ENCODE results near the gene EPHA5. TPM values are rescaled to one million over a fixed set of nuclear protein-coding genes. Genes with fewer than 3 reads are reported as not detected.

EPHA5 gene
- total RNA-seq, 1 experiment from 2014 or later, result 0.04 TPM

GRCh38 chr4:65498606-65499005 lies 171.7 kb downstream of the EPHA5 start:
- POLR2A ChIA-PET, result no interaction called here
- no peaks in the 10 kb centered on the region for H3K36me3 Mint-ChIP-seq
- TF ChIP-seq ZNF317 (CRISPR knock-in tag; IDR thresholded peaks at IDR 0.05; ENCODE audit: borderline replicate concordance, low read depth), result no peak
- no peak for TF ChIP-seq RELA (CRISPR knock-in tag; IDR thresholded peaks at IDR 0.05; ENCODE audit: borderline replicate concordance)
- TF ChIP-seq E2F5 (CRISPR knock-in tag; IDR thresholded peaks at IDR 0.05), result no peak
- TF ChIP-seq, protein P1, sequence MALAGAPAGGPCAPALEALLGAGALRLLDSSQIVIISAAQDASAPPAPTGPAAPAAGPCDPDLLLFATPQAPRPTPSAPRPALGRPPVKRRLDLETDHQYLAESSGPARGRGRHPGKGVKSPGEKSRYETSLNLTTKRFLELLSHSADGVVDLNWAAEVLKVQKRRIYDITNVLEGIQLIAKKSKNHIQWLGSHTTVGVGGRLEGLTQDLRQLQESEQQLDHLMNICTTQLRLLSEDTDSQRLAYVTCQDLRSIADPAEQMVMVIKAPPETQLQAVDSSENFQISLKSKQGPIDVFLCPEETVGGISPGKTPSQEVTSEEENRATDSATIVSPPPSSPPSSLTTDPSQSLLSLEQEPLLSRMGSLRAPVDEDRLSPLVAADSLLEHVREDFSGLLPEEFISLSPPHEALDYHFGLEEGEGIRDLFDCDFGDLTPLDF (CRISPR knock-in tag; IDR thresholded peaks at IDR 0.05), result no peak
- no peak for TF ChIP-seq ATF2 (CRISPR knock-in tag; IDR thresholded peaks at IDR 0.05; ENCODE audit: borderline replicate concordance, low read depth)
- TF ChIP-seq ETV6 (CRISPR knock-in tag; IDR thresholded peaks at IDR 0.05), result no peak
- TF ChIP-seq PRRX2 (CRISPR knock-in tag; IDR thresholded peaks at IDR 0.05), result no peak
- TF ChIP-seq ERG (CRISPR knock-in tag; IDR thresholded peaks at IDR 0.05), result no peak
- no peak for TF ChIP-seq NFATC4 (CRISPR knock-in tag; IDR thresholded peaks at IDR 0.05)
- no peak for TF ChIP-seq E2F4 (CRISPR knock-in tag; IDR thresholded peaks at IDR 0.05; ENCODE audit: borderline replicate concordance, low read depth)
- TF ChIP-seq ELF4 (CRISPR knock-in tag; IDR thresholded peaks at IDR 0.05; ENCODE audit: low read depth), result no peak
- no peak for TF ChIP-seq TEAD4 (CRISPR knock-in tag; IDR thresholded peaks at IDR 0.05)
- TF ChIP-seq NFYB (CRISPR knock-in tag; conservative IDR thresholded peaks at IDR 0.05; ENCODE audit: low read depth), result no peak
- TF ChIP-seq ZNF416 (CRISPR knock-in tag; IDR thresholded peaks at IDR 0.05), result no peak
- no peak for TF ChIP-seq MLX (CRISPR knock-in tag; IDR thresholded peaks at IDR 0.05)
- TF ChIP-seq TEAD1 (CRISPR knock-in tag; IDR thresholded peaks at IDR 0.05), result no peak
- TF ChIP-seq GRHL2 (CRISPR knock-in tag; IDR thresholded peaks at IDR 0.05; ENCODE audit: insufficient replicate concordance, severe bottlenecking), result no peak
- TF ChIP-seq, protein P2, sequence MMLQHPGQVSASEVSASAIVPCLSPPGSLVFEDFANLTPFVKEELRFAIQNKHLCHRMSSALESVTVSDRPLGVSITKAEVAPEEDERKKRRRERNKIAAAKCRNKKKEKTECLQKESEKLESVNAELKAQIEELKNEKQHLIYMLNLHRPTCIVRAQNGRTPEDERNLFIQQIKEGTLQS (CRISPR knock-in tag; conservative IDR thresholded peaks at IDR 0.05), result no peak

DNA sequence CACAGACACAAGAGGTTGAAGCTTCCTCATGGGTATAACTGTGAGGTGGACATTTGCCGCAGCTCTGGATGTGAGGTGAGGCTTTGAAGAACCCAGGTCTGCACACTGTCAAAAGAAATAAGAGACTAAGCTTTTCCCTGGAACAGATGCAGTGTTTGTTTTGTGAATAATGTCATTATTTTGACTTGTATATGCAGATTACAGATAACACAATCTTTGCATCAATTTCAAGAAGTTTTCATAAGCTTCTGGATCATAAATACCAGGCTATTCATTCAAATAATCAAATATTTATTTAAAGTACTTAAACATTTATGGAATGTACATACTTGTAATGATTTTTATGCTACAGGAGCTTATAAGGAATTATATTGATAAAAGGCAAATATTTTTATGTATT lies 174.8 kb downstream of the EPHA5 start:
- CTCF ChIA-PET, result no interaction called here
- no peaks in the 10 kb centered on the region for H3K36me3 Mint-ChIP-seq
- H3K27me3 Mint-ChIP-seq (ENCODE audit: low read depth), result no peaks in the 10 kb centered on the region
- DNase-seq (ENCODE audit: low spot score), result no peak
- no peaks in the 10 kb centered on the region for H3K9me3 Mint-ChIP-seq
- no peak overlapping the region for H3K4me3 Mint-ChIP-seq
- ATAC-seq, result no peak
- no peak overlapping the region for H3K27ac Mint-ChIP-seq
- TF ChIP-seq E2F4 (CRISPR knock-in tag; IDR thresholded peaks at IDR 0.05; ENCODE audit: borderline replicate concordance, low read depth) (no peak), RELA (CRISPR knock-in tag; IDR thresholded peaks at IDR 0.05; ENCODE audit: borderline replicate concordance) (no peak)
- POLR2A ChIA-PET, result no interaction called here
- peaks cover 2% of the 10 kb centered on the region for H3K4me1 Mint-ChIP-seq

More at GRCh38 chr4:65498606-65499005, 171.7 kb downstream of the EPHA5 start:
- Mint-ChIP-seq H3K27me3 (ENCODE audit: low read depth) (peaks cover 3% of the 10 kb centered on the region; the same call in 1 of the 2 replicates), H3K4me1 (no peaks in the 10 kb centered on the region), H3K9me3 (peaks cover 3% of the 10 kb centered on the region; the same call in 1 of the 2 replicates), H3K27ac (no peak overlapping the region), H3K4me3 (no peak overlapping the region)
- DNase-seq (ENCODE audit: low spot score), result no peak
- no peak for ATAC-seq
- CTCF ChIA-PET, result interaction anchor here (0.6 kb wide), 1 partner anchor 8 kb away, joined by 3 read pairs; no protein-coding TSS in a partner anchor

Measured in WTC11 (cell line).